ENCODE results near the gene HAGH.

Gene HAGH

DNA sequence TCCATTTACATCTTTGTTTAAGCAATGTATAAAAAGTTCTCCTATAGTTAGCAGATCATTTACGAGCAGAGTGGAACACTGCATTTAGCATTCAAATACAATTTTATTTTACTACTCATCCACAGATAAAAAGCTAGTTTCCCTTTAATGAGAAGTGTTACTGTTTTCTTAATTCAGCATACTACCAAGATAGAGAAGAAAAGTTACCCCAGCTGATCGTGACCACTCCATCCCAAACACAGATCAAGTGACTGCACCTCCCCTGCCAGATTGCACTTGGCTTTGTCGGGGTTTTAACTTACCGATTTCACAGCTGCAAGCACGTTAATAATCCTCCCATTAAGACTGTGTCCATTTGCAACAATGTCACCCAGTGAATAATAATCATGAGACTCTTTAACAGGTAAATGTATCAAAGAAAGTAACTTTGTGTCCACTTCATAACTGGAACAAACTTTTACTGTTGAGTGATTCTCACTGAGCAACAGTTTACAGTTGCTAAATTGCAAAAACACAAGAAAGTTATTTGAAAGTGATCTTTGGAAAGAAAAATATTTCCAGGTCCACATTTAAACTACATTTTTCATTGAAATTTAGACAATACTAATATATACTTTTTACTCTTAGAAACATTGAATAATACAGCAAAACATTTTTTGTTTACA lies 30.9 kb upstream of the HAGH start:
- ATAC-seq, result no peak
- TF ChIP-seq OSR1 (CRISPR knock-in tag; IDR thresholded peaks at IDR 0.05) (no peak), ZNF70 (CRISPR knock-in tag; IDR thresholded peaks at IDR 0.05) (no peak)

DNA sequence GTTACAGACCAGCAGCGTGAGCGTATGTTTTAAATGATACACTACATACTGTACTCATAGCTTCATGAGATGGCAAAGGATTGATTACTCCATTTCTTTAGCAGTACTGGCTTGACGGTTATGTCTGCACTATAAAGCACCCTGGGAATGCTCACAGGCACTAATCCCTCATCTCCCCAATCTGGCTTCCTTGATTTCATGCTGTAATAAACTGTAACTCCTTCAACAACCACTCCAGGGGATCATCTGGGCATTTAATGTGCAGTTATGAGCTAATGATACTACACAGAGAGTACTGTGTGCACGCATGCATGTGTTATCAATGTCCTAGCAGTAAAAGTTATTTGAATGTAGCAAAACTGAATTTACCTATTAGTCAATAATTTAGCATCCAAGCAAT lies 25.2 kb upstream of the HAGH start:
- TF ChIP-seq BACH2 (CRISPR knock-in tag; IDR thresholded peaks at IDR 0.05; ENCODE audit: borderline replicate concordance) (no peak), TCF4 (CRISPR knock-in tag; IDR thresholded peaks at IDR 0.05; ENCODE audit: borderline replicate concordance) (no peak), ZNF70 (CRISPR knock-in tag; IDR thresholded peaks at IDR 0.05) (no peak), PPARA (CRISPR knock-in tag; IDR thresholded peaks at IDR 0.05; ENCODE audit: borderline replicate concordance) (no peak), ZNF8 (CRISPR knock-in tag; IDR thresholded peaks at IDR 0.05) (no peak), ZNF565 (CRISPR knock-in tag; conservative IDR thresholded peaks at IDR 0.05; ENCODE audit: low read depth) (no peak), GLIS3 (CRISPR knock-in tag; IDR thresholded peaks at IDR 0.05) (no peak)
- TF ChIP-seq, protein P1, sequence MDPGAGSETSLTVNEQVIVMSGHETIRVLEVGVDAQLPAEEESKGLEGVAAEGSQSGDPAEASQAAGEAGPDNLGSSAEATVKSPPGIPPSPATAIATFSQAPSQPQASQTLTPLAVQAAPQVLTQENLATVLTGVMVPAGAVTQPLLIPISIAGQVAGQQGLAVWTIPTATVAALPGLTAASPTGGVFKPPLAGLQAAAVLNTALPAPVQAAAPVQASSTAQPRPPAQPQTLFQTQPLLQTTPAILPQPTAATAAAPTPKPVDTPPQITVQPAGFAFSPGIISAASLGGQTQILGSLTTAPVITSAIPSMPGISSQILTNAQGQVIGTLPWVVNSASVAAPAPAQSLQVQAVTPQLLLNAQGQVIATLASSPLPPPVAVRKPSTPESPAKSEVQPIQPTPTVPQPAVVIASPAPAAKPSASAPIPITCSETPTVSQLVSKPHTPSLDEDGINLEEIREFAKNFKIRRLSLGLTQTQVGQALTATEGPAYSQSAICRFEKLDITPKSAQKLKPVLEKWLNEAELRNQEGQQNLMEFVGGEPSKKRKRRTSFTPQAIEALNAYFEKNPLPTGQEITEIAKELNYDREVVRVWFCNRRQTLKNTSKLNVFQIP (CRISPR knock-in tag; IDR thresholded peaks at IDR 0.05; ENCODE audit: borderline replicate concordance, low read depth), result no peak
- TF ChIP-seq, protein P2, sequence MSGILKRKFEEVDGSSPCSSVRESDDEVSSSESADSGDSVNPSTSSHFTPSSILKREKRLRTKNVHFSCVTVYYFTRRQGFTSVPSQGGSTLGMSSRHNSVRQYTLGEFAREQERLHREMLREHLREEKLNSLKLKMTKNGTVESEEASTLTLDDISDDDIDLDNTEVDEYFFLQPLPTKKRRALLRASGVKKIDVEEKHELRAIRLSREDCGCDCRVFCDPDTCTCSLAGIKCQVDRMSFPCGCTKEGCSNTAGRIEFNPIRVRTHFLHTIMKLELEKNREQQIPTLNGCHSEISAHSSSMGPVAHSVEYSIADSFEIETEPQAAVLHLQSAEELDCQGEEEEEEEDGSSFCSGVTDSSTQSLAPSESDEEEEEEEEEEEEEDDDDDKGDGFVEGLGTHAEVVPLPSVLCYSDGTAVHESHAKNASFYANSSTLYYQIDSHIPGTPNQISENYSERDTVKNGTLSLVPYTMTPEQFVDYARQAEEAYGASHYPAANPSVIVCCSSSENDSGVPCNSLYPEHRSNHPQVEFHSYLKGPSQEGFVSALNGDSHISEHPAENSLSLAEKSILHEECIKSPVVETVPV (CRISPR knock-in tag; IDR thresholded peaks at IDR 0.05), result no peak
- no peak for ATAC-seq

DNA sequence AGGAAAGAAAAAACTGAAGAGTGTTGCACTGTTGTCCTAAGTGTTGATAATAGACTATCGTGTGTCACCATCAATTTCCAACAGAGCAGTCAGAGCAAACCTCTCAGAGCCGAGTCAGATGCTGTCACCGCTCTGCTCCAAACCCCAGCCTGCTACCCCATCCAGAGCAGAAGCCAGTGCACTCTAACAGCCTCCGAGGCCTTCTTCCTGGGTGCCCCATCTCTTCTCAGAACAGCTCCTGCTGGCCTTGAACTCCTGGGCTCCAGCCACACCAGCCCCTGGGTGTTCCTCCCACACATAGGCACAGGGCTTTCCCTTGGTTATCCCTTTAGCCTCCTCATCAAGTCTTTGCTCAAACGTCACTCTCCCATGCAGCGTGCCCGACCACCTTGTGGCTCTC lies 24.4 kb upstream of the HAGH start:
- no peak for TF ChIP-seq ESRRG (CRISPR knock-in tag; IDR thresholded peaks at IDR 0.05)
- TF ChIP-seq BACH2 (CRISPR knock-in tag; IDR thresholded peaks at IDR 0.05; ENCODE audit: borderline replicate concordance), result no peak
- TF ChIP-seq ARNTL (CRISPR knock-in tag; IDR thresholded peaks at IDR 0.05; ENCODE audit: borderline replicate concordance, low read depth), result no peak
- no peak for TF ChIP-seq CSDC2 (CRISPR knock-in tag; IDR thresholded peaks at IDR 0.05)
- no peak for TF ChIP-seq ZFP30 (CRISPR knock-in tag; IDR thresholded peaks at IDR 0.05)
- TF ChIP-seq OSR1 (CRISPR knock-in tag; IDR thresholded peaks at IDR 0.05), result no peak
- no peak for TF ChIP-seq GLIS3 (CRISPR knock-in tag; IDR thresholded peaks at IDR 0.05)
- no peak for TF ChIP-seq RARB (CRISPR knock-in tag; IDR thresholded peaks at IDR 0.05)
- no peak for ATAC-seq

DNA sequence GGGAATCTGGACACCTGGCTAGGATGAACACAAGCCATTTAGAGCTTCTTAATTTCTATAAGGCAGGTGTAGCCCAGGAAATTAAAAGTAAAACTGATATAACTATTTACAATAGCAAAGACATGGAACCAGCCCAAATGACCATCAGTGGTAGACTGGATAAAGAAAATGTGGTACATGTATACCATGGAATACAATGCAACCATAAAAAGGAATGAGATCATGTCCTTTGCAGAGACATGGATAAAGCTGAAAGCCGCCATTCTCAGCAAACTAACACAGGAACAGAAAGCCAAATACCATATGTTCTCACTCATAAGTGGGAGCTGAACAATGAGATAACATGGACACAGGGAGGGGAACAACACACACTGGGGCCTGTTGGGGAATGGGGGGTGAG lies 19.8 kb upstream of the HAGH start:
- TF ChIP-seq CSDC2 (CRISPR knock-in tag; IDR thresholded peaks at IDR 0.05) (no peak), ISL1 (CRISPR knock-in tag; IDR thresholded peaks at IDR 0.05) (no peak), ZNF8 (CRISPR knock-in tag; IDR thresholded peaks at IDR 0.05) (peak; percentile 84)
- ATAC-seq, result no peak

DNA sequence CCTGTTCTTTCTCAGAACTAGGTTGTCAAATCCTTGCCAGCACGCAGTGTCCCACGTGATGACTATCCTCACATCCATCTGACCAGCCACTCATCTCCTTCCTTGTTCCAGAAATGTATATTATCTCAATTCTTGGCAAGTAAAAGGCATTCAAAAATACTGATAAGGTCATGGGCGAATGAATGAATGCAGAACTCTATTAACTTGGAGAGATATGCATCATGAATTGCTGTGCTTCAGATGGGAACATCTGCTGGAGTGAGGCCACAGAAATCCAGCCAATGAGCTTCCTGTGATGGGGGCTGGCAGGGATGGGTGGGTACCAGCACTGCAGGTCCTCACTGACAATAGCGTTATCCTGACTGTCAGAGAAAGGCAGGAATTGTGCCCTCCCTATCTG lies 19.4 kb upstream of the HAGH start:
- TF ChIP-seq ZNF8 (CRISPR knock-in tag; IDR thresholded peaks at IDR 0.05) (no peak), ISL1 (CRISPR knock-in tag; IDR thresholded peaks at IDR 0.05) (0 out of 2 replicates have a peak, but pooled peaks have one; percentile 18)
- TF ChIP-seq, protein P3, sequence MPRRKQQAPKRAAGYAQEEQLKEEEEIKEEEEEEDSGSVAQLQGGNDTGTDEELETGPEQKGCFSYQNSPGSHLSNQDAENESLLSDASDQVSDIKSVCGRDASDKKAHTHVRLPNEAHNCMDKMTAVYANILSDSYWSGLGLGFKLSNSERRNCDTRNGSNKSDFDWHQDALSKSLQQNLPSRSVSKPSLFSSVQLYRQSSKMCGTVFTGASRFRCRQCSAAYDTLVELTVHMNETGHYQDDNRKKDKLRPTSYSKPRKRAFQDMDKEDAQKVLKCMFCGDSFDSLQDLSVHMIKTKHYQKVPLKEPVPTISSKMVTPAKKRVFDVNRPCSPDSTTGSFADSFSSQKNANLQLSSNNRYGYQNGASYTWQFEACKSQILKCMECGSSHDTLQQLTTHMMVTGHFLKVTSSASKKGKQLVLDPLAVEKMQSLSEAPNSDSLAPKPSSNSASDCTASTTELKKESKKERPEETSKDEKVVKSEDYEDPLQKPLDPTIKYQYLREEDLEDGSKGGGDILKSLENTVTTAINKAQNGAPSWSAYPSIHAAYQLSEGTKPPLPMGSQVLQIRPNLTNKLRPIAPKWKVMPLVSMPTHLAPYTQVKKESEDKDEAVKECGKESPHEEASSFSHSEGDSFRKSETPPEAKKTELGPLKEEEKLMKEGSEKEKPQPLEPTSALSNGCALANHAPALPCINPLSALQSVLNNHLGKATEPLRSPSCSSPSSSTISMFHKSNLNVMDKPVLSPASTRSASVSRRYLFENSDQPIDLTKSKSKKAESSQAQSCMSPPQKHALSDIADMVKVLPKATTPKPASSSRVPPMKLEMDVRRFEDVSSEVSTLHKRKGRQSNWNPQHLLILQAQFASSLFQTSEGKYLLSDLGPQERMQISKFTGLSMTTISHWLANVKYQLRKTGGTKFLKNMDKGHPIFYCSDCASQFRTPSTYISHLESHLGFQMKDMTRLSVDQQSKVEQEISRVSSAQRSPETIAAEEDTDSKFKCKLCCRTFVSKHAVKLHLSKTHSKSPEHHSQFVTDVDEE (CRISPR knock-in tag; IDR thresholded peaks at IDR 0.05), result peak; percentile 44; the same call in 1 of the 2 replicates
- ATAC-seq, result no peak

DNA sequence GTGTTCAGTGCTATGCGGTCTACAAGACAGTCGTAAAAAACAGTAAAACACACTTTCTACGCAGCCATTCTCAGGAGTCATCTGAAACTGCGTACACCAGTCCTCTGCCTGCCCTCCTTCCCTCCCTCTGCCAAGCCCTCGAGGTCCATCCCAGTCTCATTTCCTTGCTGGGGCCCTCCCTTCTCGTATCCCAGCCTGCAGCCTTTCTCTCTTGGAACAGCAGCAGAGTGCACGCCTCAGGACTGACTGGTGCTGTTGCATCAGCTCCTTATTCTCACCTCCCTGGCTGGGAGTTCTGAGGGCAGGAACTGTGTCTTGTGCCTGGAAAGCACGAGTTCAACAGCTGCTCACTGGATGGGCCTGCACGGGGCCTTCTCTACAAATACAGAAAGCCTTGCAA lies 12.9 kb upstream of the HAGH start:
- no peak for ATAC-seq
- TF ChIP-seq ESRRG (CRISPR knock-in tag; IDR thresholded peaks at IDR 0.05), result no peak

DNA sequence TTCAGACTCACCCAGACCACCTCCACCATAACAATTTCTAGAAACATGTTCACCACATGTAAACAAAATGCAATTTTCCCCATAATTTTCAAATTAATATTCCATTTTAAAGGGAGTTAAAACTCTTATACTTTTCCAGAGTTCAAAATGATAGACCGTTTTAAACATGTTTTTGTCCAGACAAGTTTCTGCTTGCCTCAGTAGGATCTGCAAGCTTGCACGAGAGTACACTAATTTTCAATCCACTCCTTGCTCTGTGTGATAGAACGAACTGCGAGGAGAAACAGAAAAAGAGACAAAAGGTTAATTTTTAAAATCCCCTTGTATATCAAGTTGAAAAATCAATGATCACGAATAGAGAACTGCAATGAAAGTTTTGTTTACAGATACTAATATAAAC lies 7.5 kb upstream of the HAGH start:
- no peak for ATAC-seq
- TF ChIP-seq ZNF8 (CRISPR knock-in tag; IDR thresholded peaks at IDR 0.05), result no peak
- TF ChIP-seq, protein P1 (CRISPR knock-in tag; IDR thresholded peaks at IDR 0.05; ENCODE audit: borderline replicate concordance, low read depth), result no peak
- no peak for TF ChIP-seq ISL1 (CRISPR knock-in tag; IDR thresholded peaks at IDR 0.05)
- no peak for TF ChIP-seq ZC3H10 (CRISPR knock-in tag; IDR thresholded peaks at IDR 0.05)
- TF ChIP-seq, protein P2 (CRISPR knock-in tag; IDR thresholded peaks at IDR 0.05), result no peak
- no peak for TF ChIP-seq BACH2 (CRISPR knock-in tag; IDR thresholded peaks at IDR 0.05; ENCODE audit: borderline replicate concordance)
- no peak for TF ChIP-seq SNAI2 (CRISPR knock-in tag; IDR thresholded peaks at IDR 0.05)
- TF ChIP-seq RARB (CRISPR knock-in tag; IDR thresholded peaks at IDR 0.05), result no peak
- TF ChIP-seq, protein P4, sequence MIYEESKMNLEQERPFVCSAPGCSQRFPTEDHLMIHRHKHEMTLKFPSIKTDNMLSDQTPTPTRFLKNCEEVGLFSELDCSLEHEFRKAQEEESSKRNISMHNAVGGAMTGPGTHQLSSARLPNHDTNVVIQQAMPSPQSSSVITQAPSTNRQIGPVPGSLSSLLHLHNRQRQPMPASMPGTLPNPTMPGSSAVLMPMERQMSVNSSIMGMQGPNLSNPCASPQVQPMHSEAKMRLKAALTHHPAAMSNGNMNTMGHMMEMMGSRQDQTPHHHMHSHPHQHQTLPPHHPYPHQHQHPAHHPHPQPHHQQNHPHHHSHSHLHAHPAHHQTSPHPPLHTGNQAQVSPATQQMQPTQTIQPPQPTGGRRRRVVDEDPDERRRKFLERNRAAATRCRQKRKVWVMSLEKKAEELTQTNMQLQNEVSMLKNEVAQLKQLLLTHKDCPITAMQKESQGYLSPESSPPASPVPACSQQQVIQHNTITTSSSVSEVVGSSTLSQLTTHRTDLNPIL (CRISPR knock-in tag; IDR thresholded peaks at IDR 0.05; ENCODE audit: low read depth), result no peak
- no peak for TF ChIP-seq GLIS3 (CRISPR knock-in tag; IDR thresholded peaks at IDR 0.05)
